H9 (cell line): ENCODE results near the gene ZMYND8. TPM values are rescaled to one million over a fixed set of nuclear protein-coding genes. Genes with fewer than 3 reads are reported as not detected.

Source experiments
- DNase-seq: peaks from one replicate; pipeline ENCODE4 v3.0.0-alpha.2; 2017
- H2AFZ ChIP-seq: one replicate; pipeline ENCODE4 v1.6.1; 2013; ENCODE audit warnings: mild to moderate bottlenecking, low read length, control low read depth, moderate library complexity
- H2AK5ac ChIP-seq: 2 replicates; pipeline ENCODE4 v1.6.1; 2013; ENCODE audit warnings: low read length, control low read depth, mixed read lengths; ENCODE audit not compliant: insufficient read length
- H2BK120ac ChIP-seq: one replicate; pipeline ENCODE4 v1.6.1; 2013; ENCODE audit warnings: low read depth, mild to moderate bottlenecking, low read length, control low read depth, inconsistent platforms; ENCODE audit not compliant: poor library complexity, severe bottlenecking
- H2BK12ac ChIP-seq: 2 replicates; pipeline ENCODE4 v1.6.1; 2013; ENCODE audit warnings: low read length, control low read depth, mixed read lengths, low read depth; ENCODE audit not compliant: insufficient read length
- H2BK15ac ChIP-seq: 2 replicates; pipeline ENCODE4 v1.6.1; 2013; ENCODE audit warnings: low read depth, low read length, control low read depth
- H2BK20ac ChIP-seq: one replicate; pipeline ENCODE4 v1.6.1; 2013; ENCODE audit warnings: low read depth, mild to moderate bottlenecking, low read length, control low read depth, inconsistent platforms; ENCODE audit not compliant: poor library complexity, severe bottlenecking
- H2BK5ac ChIP-seq: 2 replicates; pipeline ENCODE4 v1.6.1; 2013; ENCODE audit warnings: low read length, control low read depth, mixed read lengths; ENCODE audit not compliant: insufficient read length
- H3K14ac ChIP-seq: 2 replicates; pipeline ENCODE4 v1.6.1; 2013; ENCODE audit warnings: low read length, control low read depth; ENCODE audit not compliant: insufficient read depth
- H3K18ac ChIP-seq: 2 replicates; pipeline ENCODE4 v1.6.1; 2013; ENCODE audit warnings: low read depth, mild to moderate bottlenecking, mixed read lengths, low read length, control low read depth; ENCODE audit not compliant: insufficient read length
- H3K23ac ChIP-seq: 2 replicates; pipeline ENCODE4 v1.6.1; 2013; ENCODE audit warnings: low read length, control low read depth, mixed read lengths, low read depth; ENCODE audit not compliant: insufficient read length
- H3K23me2 ChIP-seq: 2 replicates; pipeline ENCODE4 v1.6.1; 2013; ENCODE audit warnings: low read depth, mild to moderate bottlenecking, mixed read lengths, low read length, control low read depth; ENCODE audit not compliant: insufficient read length, poor library complexity, severe bottlenecking
- H3K27ac ChIP-seq: 2 replicates; pipeline ENCODE4 v1.5.1; 2013; ENCODE audit warnings: low read length, control low read depth, mixed read lengths, low read depth; ENCODE audit not compliant: insufficient read length
- H3K27me3 ChIP-seq: 2 replicates; pipeline ENCODE4 v1.6.1; 2013; ENCODE audit warnings: low read length, control low read depth, inconsistent platforms; ENCODE audit not compliant: insufficient read depth
- H3K4ac ChIP-seq: 2 replicates; pipeline ENCODE4 v1.6.1; 2013; ENCODE audit warnings: low read depth, mild to moderate bottlenecking, control low read depth, inconsistent platforms, low read length, moderate library complexity
- H3K4me1 ChIP-seq: 2 replicates; pipeline ENCODE4 v1.6.1; 2013; ENCODE audit warnings: low read length, control low read depth, inconsistent platforms; ENCODE audit not compliant: insufficient read depth
- H3K4me2 ChIP-seq: 2 replicates; pipeline ENCODE4 v1.6.1; 2013; ENCODE audit warnings: low read length, control low read depth, mixed read lengths; ENCODE audit not compliant: insufficient read length, insufficient read depth
- H3K56ac ChIP-seq: 2 replicates; pipeline ENCODE4 v1.6.1; 2013; ENCODE audit warnings: low read depth, mild to moderate bottlenecking, mixed read lengths, low read length, control low read depth; ENCODE audit not compliant: insufficient read length
- H3K79me1 ChIP-seq: 2 replicates; pipeline ENCODE4 v1.6.1; 2013; ENCODE audit warnings: low read depth, mild to moderate bottlenecking, moderate library complexity, low read length, control low read depth, inconsistent platforms; ENCODE audit not compliant: insufficient read depth, poor library complexity, severe bottlenecking
- H3K79me2 ChIP-seq: 2 replicates; pipeline ENCODE4 v1.6.1; 2013; ENCODE audit warnings: low read length, control low read depth, inconsistent platforms; ENCODE audit not compliant: insufficient read depth
- H3K9ac ChIP-seq: 2 replicates; pipeline ENCODE4 v1.6.1; 2013; ENCODE audit warnings: low read length, control low read depth, mixed read lengths; ENCODE audit not compliant: insufficient read length; ENCODE audit errors: extremely low read depth
- H3K9me3 ChIP-seq: one replicate; pipeline ENCODE4 v1.6.1; 2013; ENCODE audit warnings: low read depth, low read length, inconsistent platforms; ENCODE audit not compliant: control insufficient read depth
- H3T11ph ChIP-seq: one replicate; pipeline ENCODE4 v1.6.1; 2013; ENCODE audit warnings: mild to moderate bottlenecking, low read length, control low read depth, inconsistent platforms
- H4K20me1 ChIP-seq: one replicate; pipeline ENCODE4 v1.6.1; 2013; ENCODE audit not compliant: control insufficient read depth, insufficient read length, insufficient read depth
- H4K5ac ChIP-seq: 2 replicates; pipeline ENCODE4 v1.6.1; 2013; ENCODE audit warnings: low read depth, mild to moderate bottlenecking, mixed read lengths, low read length, control low read depth; ENCODE audit not compliant: insufficient read length
- H4K8ac ChIP-seq: replicated peaks from 2 replicates; pipeline ENCODE4 v1.6.1; 2013; ENCODE audit warnings: low read length, control low read depth, mixed read lengths, low read depth; ENCODE audit not compliant: insufficient read length
- H4K91ac ChIP-seq: 2 replicates; pipeline ENCODE4 v1.6.1; 2013; ENCODE audit warnings: low read depth, mild to moderate bottlenecking, moderate library complexity, mixed read lengths, low read length, control low read depth; ENCODE audit not compliant: insufficient read length
- H3K27ac Mint-ChIP-seq, 3 experiments: 2 replicates in 2 of 3; 3 replicates in 1 of 3; pipeline ENCODE4 v1.8.0; 2020 to 2021; ENCODE audit warnings: mixed read lengths in 3 of 3, mild to moderate bottlenecking in 1 of 3, moderate library complexity in 1 of 3
- H3K27me3 Mint-ChIP-seq: 2 replicates; pipeline ENCODE4 v1.8.0; 2021; ENCODE audit warnings: low read depth, mild to moderate bottlenecking, moderate library complexity, mixed read lengths
- H3K36me3 Mint-ChIP-seq, 3 experiments: 2 replicates in 2 of 3; 3 replicates in 1 of 3; pipeline ENCODE4 v1.8.0; 2020 to 2021; ENCODE audit warnings: low read depth in 3 of 3, mixed read lengths in 3 of 3; ENCODE audit not compliant: insufficient read depth in 1 of 3
- H3K4me1 Mint-ChIP-seq, 2 experiments: 2 replicates each; pipeline ENCODE4 v1.8.0; 2020; ENCODE audit warnings: mixed read lengths in 2 of 2
- H3K4me3 Mint-ChIP-seq, 2 experiments: 2 replicates in 1 of 2; 3 replicates in 1 of 2; pipeline ENCODE4 v1.8.0; 2020 to 2021; ENCODE audit warnings: mild to moderate bottlenecking in 2 of 2, mixed read lengths in 2 of 2, moderate library complexity in 1 of 2
- H3K9me3 Mint-ChIP-seq, 2 experiments: 2 replicates in 1 of 2; 3 replicates in 1 of 2; pipeline ENCODE4 v1.8.0; 2020; ENCODE audit warnings: mild to moderate bottlenecking in 2 of 2, mixed read lengths in 2 of 2, moderate library complexity in 1 of 2
- WGBS: extraction: QIAGEN DNeasy Blood & Tissue Kit; methylation state at CpG from one replicate; pipeline ENCODE4 v1.1.7; 2013; ENCODE audit warnings: missing lambda C conversion rate, low lambda C conversion rate, mixed read lengths; ENCODE audit not compliant: insufficient read length; ENCODE audit errors: extremely low coverage; 5-methylcytosine and 5-hydroxymethylcytosine counted together
- total RNA-seq: library from RNA; stranded (reverse); gene quantifications from 2 replicates; pipeline ENCODE4 v1.2.1, GENCODE V29; 2021
- TF ChIP-seq, protein P1 (sequence below): fragments of 200-600 bp; sonication (generic); conservative IDR thresholded peaks from 3 replicates; pipeline ENCODE4 v1.8.0; 2021; ENCODE audit warnings: antibody characterized with exemption, mild to moderate bottlenecking

Gene ZMYND8
- total RNA-seq, 1 experiment from 2014 or later: 158 TPM

- no peak for DNase-seq
- Histone ChIP-seq H4K20me1 (no peaks in the 10 kb centered on the region), H2BK20ac (no peak overlapping the region), H4K91ac (no peak overlapping the region), H3K79me2 (peaks cover 62% of the 10 kb centered on the region; the same call in 1 of the 2 replicates), H2BK120ac (no peak overlapping the region), H3T11ph (no peak overlapping the region), H3K27ac (no peak overlapping the region), H3K79me1 (no peaks in the 10 kb centered on the region), H3K14ac (no peak overlapping the region), H3K56ac (no peak overlapping the region), H2BK15ac (no peak overlapping the region), H3K27me3 (no peaks in the 10 kb centered on the region), H2AK5ac (no peak overlapping the region), H3K23ac (no peak overlapping the region), H3K9me3 (no peaks in the 10 kb centered on the region), H3K9ac (no peak overlapping the region), H3K4me2 (no peak overlapping the region), H3K4ac (no peak overlapping the region), H2AFZ (no peak overlapping the region), H4K8ac (no peak overlapping the region), H3K4me1 (peaks cover 23% of the 10 kb centered on the region; the same call in 1 of the 2 replicates), H3K18ac (no peak overlapping the region), H2BK5ac (no peak overlapping the region), H3K23me2 (no peaks in the 10 kb centered on the region), H2BK12ac (no peak overlapping the region), H4K5ac (no peak overlapping the region)
- H3K4me3 Mint-ChIP-seq: no peak overlapping the region
- peaks cover 11 to 43% (median 41%) of the 10 kb centered on the region in 3 experiments for H3K36me3 Mint-ChIP-seq
- H3K27ac Mint-ChIP-seq: peak overlapping the region; percentile 11 to 73 (median 47); a peak in 4 of 7 replicates
- no CpG with 5 or more reads among the region's 7 CpGs for WGBS
- TF ChIP-seq, protein P1, sequence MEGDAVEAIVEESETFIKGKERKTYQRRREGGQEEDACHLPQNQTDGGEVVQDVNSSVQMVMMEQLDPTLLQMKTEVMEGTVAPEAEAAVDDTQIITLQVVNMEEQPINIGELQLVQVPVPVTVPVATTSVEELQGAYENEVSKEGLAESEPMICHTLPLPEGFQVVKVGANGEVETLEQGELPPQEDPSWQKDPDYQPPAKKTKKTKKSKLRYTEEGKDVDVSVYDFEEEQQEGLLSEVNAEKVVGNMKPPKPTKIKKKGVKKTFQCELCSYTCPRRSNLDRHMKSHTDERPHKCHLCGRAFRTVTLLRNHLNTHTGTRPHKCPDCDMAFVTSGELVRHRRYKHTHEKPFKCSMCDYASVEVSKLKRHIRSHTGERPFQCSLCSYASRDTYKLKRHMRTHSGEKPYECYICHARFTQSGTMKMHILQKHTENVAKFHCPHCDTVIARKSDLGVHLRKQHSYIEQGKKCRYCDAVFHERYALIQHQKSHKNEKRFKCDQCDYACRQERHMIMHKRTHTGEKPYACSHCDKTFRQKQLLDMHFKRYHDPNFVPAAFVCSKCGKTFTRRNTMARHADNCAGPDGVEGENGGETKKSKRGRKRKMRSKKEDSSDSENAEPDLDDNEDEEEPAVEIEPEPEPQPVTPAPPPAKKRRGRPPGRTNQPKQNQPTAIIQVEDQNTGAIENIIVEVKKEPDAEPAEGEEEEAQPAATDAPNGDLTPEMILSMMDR: no peak
- H3K9me3 Mint-ChIP-seq: no peaks in the 10 kb centered on the region
- no peaks in the 10 kb centered on the region; the same call in 1 of the 2 replicates for H3K27me3 Mint-ChIP-seq
- H3K4me1 Mint-ChIP-seq: peaks cover 54 to 57% of the 10 kb centered on the region in 2 experiments
Observed at GRCh38 chr20:47327711-47328110, 28.8 kb downstream of the ZMYND8 start.
